Measurements from ENCODE around the gene CAMSAP2. TPM values are rescaled to one million over a fixed set of nuclear protein-coding genes. Genes with fewer than 3 reads are reported as not detected.

The CAMSAP2 gene
- polyA plus RNA-seq, 1 of the 3 experiments (the other 2 are of a cell fraction) = 5.5 TPM

GRCh38 chr1:200739702-200740570, 1.2 kb downstream of the CAMSAP2 start (continued):
- TF ChIP-seq FOXJ3 (CRISPR knock-in tag; IDR thresholded peaks at IDR 0.05) = no peak

DNA sequence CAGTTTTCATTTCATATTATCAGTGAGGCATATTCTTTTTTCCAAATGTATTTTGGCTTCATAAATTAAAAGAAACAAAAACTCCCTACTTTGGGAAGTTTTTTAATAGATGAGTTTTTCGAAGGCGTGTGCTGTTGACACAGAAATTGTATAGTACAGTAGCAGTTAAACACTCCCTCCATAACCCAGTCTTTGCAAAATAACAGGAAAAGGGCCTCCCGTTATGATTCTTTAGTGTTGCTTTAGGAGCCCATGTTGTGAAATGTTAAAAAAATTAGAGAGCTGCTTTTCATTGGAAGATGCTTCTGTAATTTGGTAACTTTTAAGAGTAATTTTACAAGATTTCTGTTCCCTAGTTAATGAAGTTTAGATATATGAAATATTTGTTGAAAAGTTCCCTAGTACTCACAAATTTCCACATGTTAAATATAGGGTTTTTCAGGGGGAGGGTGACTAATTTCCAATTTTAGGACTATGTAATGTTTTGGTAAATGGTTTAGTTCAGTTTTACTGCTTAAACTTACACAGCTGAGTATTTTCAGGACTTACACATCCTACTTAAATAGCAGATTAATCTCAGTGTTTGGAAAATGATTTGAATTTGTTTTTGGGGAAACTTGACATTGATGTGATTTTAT, 2.0 kb downstream of the CAMSAP2 start:
- ChIA-PET CTCF (no interaction called here), POLR2A (no interaction called here)
- Histone ChIP-seq H3K4me2 (peak overlapping the region; percentile 92), H3K4me1 (ENCODE audit: control insufficient read depth in 1 of 2, insufficient read depth in 2 of 2, low read depth in 1 of 2, low read length in 1 of 2) (peaks cover 6 to 21% of the 10 kb centered on the region in 2 experiments; a peak in 3 of 4 replicates), H3K27me3 (ENCODE audit: insufficient read depth) (no peaks in the 10 kb centered on the region), H4K20me1 (ENCODE audit: insufficient read depth) (peaks cover 58% of the 10 kb centered on the region), H3K4me3 (ENCODE audit: low read depth in 2 of 2, low read length in 1 of 2) (peak overlapping the region; percentile 66 to 98), H3K36me3 (replicated peaks in 1 of 2; ENCODE audit: control insufficient read depth in 1 of 2, insufficient read depth in 2 of 2, low read length in 1 of 2) (peaks cover 0 to 9% of the 10 kb centered on the region in 2 experiments), H3K9ac (peak overlapping the region; percentile 99), H3K27ac (ENCODE audit: low read depth in 2 of 2, low read length in 1 of 2) (peak overlapping the region in 1 of 2 experiments; percentile 99; a peak in 3 of 4 replicates), H3K9me3 (no peaks in the 10 kb centered on the region), H3K9me2 (no peaks in the 10 kb centered on the region), H3K79me2 (ENCODE audit: insufficient read depth) (peaks cover 62% of the 10 kb centered on the region), H3F3A (replicated peaks; ENCODE audit: insufficient read depth) (peaks cover 11% of the 10 kb centered on the region), H2AFZ (ENCODE audit: low read depth) (no peak overlapping the region)
- TF ChIP-seq MXI1 (IDR thresholded peaks at IDR 0.05; ENCODE audit: low read depth, low read length) (no peak), FOXM1 (IDR thresholded peaks at IDR 0.05; ENCODE audit: low read depth) (no peak), SMC3 (IDR thresholded peaks at IDR 0.05; ENCODE audit: low read depth, low read length) (no peak), FOXJ3 (CRISPR knock-in tag; IDR thresholded peaks at IDR 0.05) (no peak), TAF1 (IDR thresholded peaks at IDR 0.05; ENCODE audit: borderline replicate concordance, low read depth, low read length) (no peak)
- no peak for DNase-seq
- WGBS (ENCODE audit: low lambda C conversion rate) = 1% methylated on average over 3 of the region's 3 CpGs

DNA sequence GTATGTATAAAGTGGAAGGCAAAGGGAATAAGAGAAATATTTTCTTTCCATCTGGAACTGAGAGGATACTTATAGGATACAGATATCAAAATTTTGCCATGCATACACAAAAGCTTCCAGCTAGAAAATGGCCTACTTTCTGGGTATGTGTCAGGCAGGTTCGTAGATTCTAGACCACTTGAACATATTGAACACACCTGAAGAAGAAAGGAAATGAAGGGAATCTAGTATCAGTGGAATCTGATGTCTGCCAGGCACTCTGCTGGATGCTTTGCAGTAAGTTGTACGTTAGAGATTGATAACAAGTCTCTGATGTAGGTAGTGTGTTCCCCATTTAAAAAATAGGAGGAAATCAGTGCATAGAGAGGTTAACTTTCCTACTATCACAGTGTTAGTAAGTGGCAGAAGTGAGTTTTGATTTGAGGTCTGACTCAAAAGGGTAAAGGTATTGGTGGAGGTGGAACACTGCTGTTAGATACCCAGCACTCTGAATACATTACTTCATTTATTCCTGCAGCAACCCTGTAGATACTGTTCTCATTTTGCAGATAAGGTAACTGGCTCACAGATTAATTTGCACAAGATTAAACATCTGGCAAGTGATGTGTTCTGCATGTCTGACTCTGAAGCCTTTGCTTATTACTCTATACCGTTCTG, 3.0 kb downstream of the CAMSAP2 start:
- peak overlapping the region in 1 of 2 experiments; percentile 11; a peak in 2 of 4 replicates for H3K27ac ChIP-seq (ENCODE audit: low read depth in 2 of 2, low read length in 1 of 2)
- peak overlapping the region; percentile 99 for H3K9ac ChIP-seq
- TF ChIP-seq RAD21 (IDR thresholded peaks at IDR 0.05; ENCODE audit: low read length) = no peak
- TF ChIP-seq, protein P1, sequence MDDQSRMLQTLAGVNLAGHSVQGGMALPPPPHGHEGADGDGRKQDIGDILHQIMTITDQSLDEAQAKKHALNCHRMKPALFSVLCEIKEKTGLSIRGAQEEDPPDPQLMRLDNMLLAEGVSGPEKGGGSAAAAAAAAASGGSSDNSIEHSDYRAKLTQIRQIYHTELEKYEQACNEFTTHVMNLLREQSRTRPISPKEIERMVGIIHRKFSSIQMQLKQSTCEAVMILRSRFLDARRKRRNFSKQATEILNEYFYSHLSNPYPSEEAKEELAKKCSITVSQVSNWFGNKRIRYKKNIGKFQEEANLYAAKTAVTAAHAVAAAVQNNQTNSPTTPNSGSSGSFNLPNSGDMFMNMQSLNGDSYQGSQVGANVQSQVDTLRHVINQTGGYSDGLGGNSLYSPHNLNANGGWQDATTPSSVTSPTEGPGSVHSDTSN (IDR thresholded peaks at IDR 0.05) = no peak
- TF ChIP-seq EP300 (IDR thresholded peaks at IDR 0.05; ENCODE audit: borderline replicate concordance in 1 of 2, low read depth in 1 of 2, low read length in 1 of 2) = 0 out of 4 replicates have a peak, but pooled peaks of 1 of the 2 experiments have one; percentile 44
- TF ChIP-seq FOXJ3 (CRISPR knock-in tag; IDR thresholded peaks at IDR 0.05) = 0 out of 2 replicates have a peak, but pooled peaks have one; percentile 20
- TF ChIP-seq SIN3A (IDR thresholded peaks at IDR 0.05; ENCODE audit: borderline replicate concordance, low read depth, low read length) = no peak
- no peak for TF ChIP-seq JUND (IDR thresholded peaks at IDR 0.05)
- no peak for TF ChIP-seq TCF12 (IDR thresholded peaks at IDR 0.05)
- no peak for TF ChIP-seq SMC3 (IDR thresholded peaks at IDR 0.05; ENCODE audit: low read depth, low read length)
- no peak for TF ChIP-seq FOXM1 (IDR thresholded peaks at IDR 0.05; ENCODE audit: low read depth)
- TF ChIP-seq NRF1 (IDR thresholded peaks at IDR 0.05; ENCODE audit: low read depth, low read length) = no peak
- TF ChIP-seq MXI1 (IDR thresholded peaks at IDR 0.05; ENCODE audit: low read depth, low read length) = 0 out of 2 replicates have a peak, but pooled peaks have one; percentile 43
- no peak for TF ChIP-seq RFX5 (IDR thresholded peaks at IDR 0.05; ENCODE audit: low read length)
- no peak for TF ChIP-seq POLR2AphosphoS5 (IDR thresholded peaks at IDR 0.05; ENCODE audit: low read depth, low read length)
- TF ChIP-seq GATA2 (CRISPR knock-in tag; IDR thresholded peaks at IDR 0.05) = peak; percentile 83
- no peak for TF ChIP-seq EZH2phosphoT487 (IDR thresholded peaks at IDR 0.05; ENCODE audit: borderline replicate concordance, low read depth)
- 0 out of 2 replicates have a peak, but pooled peaks have one; percentile 44 for TF ChIP-seq RCOR1 (IDR thresholded peaks at IDR 0.05; ENCODE audit: low read length)

More for the DNA sequence above, 3.0 kb downstream of the CAMSAP2 start:
- ChIA-PET CTCF (interaction anchor here (1.0 kb wide), 1 partner anchor 119 kb away, joined by 3 read pairs; no protein-coding TSS in a partner anchor), POLR2A (interaction anchor here (0.6 kb wide), 1 partner anchor 1115 kb away, joined by 3 read pairs; no protein-coding TSS in a partner anchor)
- H3K79me2 ChIP-seq (ENCODE audit: insufficient read depth) = peaks cover 72% of the 10 kb centered on the region
- no peaks in the 10 kb centered on the region for H3K9me2 ChIP-seq
- no peaks in the 10 kb centered on the region for H3K9me3 ChIP-seq
- peak; percentile 54 for DNase-seq
- H4K20me1 ChIP-seq (ENCODE audit: insufficient read depth) = peaks cover 65% of the 10 kb centered on the region
- peaks cover 11% of the 10 kb centered on the region for H3F3A ChIP-seq (replicated peaks; ENCODE audit: insufficient read depth)
- peaks cover 6 to 21% of the 10 kb centered on the region in 2 experiments; a peak in 3 of 4 replicates for H3K4me1 ChIP-seq (ENCODE audit: control insufficient read depth in 1 of 2, insufficient read depth in 2 of 2, low read depth in 1 of 2, low read length in 1 of 2)
- no peaks in the 10 kb centered on the region for H3K27me3 ChIP-seq (ENCODE audit: insufficient read depth)
- 5% methylated on average over 3 of the region's 3 CpGs for WGBS (ENCODE audit: low lambda C conversion rate)
- H2AFZ ChIP-seq (ENCODE audit: low read depth) = no peak overlapping the region
- H3K4me2 ChIP-seq = peak overlapping the region; percentile 92
- H3K36me3 ChIP-seq (replicated peaks in 1 of 2; ENCODE audit: control insufficient read depth in 1 of 2, insufficient read depth in 2 of 2, low read length in 1 of 2) = peaks cover 0 to 9% of the 10 kb centered on the region in 2 experiments
- peak overlapping the region; percentile 66 to 98 for H3K4me3 ChIP-seq (ENCODE audit: low read depth in 2 of 2, low read length in 1 of 2)
